Measurements from ENCODE around the gene PHLDB3. TPM values are rescaled to one million over a fixed set of nuclear protein-coding genes. Genes with fewer than 3 reads are reported as not detected.
"Not testable (repeated sequence)": the region's sequence is repeated elsewhere in the genome, so short reads cannot be mapped to it uniquely, and the experiment has no call there.

Gene PHLDB3
- total RNA-seq, 4 donors from 2014 or later, result 1.5 to 9.6 (median 6.7) TPM

- Histone ChIP-seq H3K27ac (no peak overlapping the region), H3K27me3 (no peaks in the 10 kb centered on the region), H3K4me3 (no peak overlapping the region), H3K36me3 (no peaks in the 10 kb centered on the region), H3K4me1 (no peaks in the 10 kb centered on the region), H3K9me3 (no peaks in the 10 kb centered on the region)
- TF ChIP-seq, protein P1, sequence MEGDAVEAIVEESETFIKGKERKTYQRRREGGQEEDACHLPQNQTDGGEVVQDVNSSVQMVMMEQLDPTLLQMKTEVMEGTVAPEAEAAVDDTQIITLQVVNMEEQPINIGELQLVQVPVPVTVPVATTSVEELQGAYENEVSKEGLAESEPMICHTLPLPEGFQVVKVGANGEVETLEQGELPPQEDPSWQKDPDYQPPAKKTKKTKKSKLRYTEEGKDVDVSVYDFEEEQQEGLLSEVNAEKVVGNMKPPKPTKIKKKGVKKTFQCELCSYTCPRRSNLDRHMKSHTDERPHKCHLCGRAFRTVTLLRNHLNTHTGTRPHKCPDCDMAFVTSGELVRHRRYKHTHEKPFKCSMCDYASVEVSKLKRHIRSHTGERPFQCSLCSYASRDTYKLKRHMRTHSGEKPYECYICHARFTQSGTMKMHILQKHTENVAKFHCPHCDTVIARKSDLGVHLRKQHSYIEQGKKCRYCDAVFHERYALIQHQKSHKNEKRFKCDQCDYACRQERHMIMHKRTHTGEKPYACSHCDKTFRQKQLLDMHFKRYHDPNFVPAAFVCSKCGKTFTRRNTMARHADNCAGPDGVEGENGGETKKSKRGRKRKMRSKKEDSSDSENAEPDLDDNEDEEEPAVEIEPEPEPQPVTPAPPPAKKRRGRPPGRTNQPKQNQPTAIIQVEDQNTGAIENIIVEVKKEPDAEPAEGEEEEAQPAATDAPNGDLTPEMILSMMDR (IDR thresholded peaks at IDR 0.05 in 4 of 5, conservative IDR thresholded peaks at IDR 0.05 in 1 of 5), result no peak
- no peak for TF ChIP-seq POLR2A (IDR thresholded peaks at IDR 0.05)
- DNase-seq (no peak), ATAC-seq (no peak)
- in situ Hi-C loops (cut with MboI; ENCODE audit: low sequenced_read_pairs in 4 of 4) (loop anchor here (5.0 to 25.0 kb wide), 2 partner anchors 78 to 218 kb away; partner anchors contain the start of gene PLAUR (in 1 of the 4)), intact Hi-C loops (cut with DNase I; ENCODE audit: low total_unique reads) (no loop called here)
Observed at GRCh38 chr19:43444531-43445287, 59.8 kb downstream of the PHLDB3 start.

DNA sequence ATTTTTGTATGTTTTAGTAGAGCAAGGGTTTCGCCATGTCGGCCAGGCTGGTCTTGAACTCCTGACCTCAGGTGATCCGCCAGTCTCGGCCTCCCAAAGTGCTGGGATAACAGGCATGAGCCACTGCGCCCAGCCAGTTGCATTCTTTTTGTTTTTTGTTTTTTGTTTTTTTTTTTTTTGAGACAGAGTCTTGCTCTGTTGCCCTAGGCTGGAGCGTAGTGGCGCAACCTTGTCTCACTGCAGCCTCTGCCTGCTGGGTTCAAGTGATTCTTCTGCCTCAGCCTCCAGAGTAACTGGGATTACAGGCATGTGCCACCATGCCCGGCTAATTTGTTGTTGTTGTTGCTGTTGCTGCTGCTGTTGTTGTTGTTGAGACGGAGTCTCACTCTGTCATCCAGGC, 60.5 kb downstream of the PHLDB3 start:
- H3K4me3 ChIP-seq; H3K27ac ChIP-seq; intact Hi-C loops (cut with DNase I; ENCODE audit: low total_unique reads); ATAC-seq; H3K27me3 ChIP-seq; H3K9me3 ChIP-seq; H3K36me3 ChIP-seq; DNase-seq; H3K4me1 ChIP-seq: not testable (repeated sequence)
- in situ Hi-C loops (cut with MboI; ENCODE audit: low sequenced_read_pairs in 4 of 4), result loop anchor here in 1 of 4 donors (25.0 kb wide), 1 partner anchor 218 kb away; the partner anchor contains the start of gene PLAUR

- TF ChIP-seq, protein P1 (IDR thresholded peaks at IDR 0.05 in 4 of 5, conservative IDR thresholded peaks at IDR 0.05 in 1 of 5), result no peak
- TF ChIP-seq POLR2A (IDR thresholded peaks at IDR 0.05), result no peak
- H3K4me3 ChIP-seq, result no peak overlapping the region
- H3K9me3 ChIP-seq, result no peaks in the 10 kb centered on the region
- ATAC-seq (no peak), DNase-seq (no peak)
- in situ Hi-C loops (cut with MboI; ENCODE audit: low sequenced_read_pairs in 4 of 4), result loop anchor here in 1 of 4 donors (25.0 kb wide), 1 partner anchor 221 kb away; the partner anchor contains the start of gene PLAUR
- H3K27ac ChIP-seq, result no peak overlapping the region
- no peaks in the 10 kb centered on the region for H3K36me3 ChIP-seq
- intact Hi-C loops (cut with DNase I; ENCODE audit: low total_unique reads), result no loop called here
- peaks cover 0 to 5% of the 10 kb centered on the region in 2 donors for H3K4me1 ChIP-seq
- peaks cover 0 to 5% (median 3%) of the 10 kb centered on the region in 3 donors for H3K27me3 ChIP-seq
Observed at GRCh38 chr19:43441716-43442115, 62.8 kb downstream of the PHLDB3 start.

GRCh38 chr19:43439709-43440063, 64.9 kb downstream of the PHLDB3 start:
- in situ Hi-C loops (cut with MboI; ENCODE audit: low sequenced_read_pairs in 4 of 4) (loop anchor here in 1 of 4 donors (25.0 kb wide), 1 partner anchor 223 kb away; the partner anchor contains the start of gene PLAUR), intact Hi-C loops (cut with DNase I; ENCODE audit: low total_unique reads) (no loop called here)
- Histone ChIP-seq H3K4me1 (peaks cover 0 to 5% of the 10 kb centered on the region in 2 donors), H3K36me3 (no peaks in the 10 kb centered on the region), H3K4me3 (no peak overlapping the region), H3K27me3 (peaks cover 0 to 5% (median 3%) of the 10 kb centered on the region in 3 donors), H3K9me3 (no peaks in the 10 kb centered on the region), H3K27ac (no peak overlapping the region)
- ATAC-seq, result no peak
- no peak for TF ChIP-seq POLR2A (IDR thresholded peaks at IDR 0.05)
- TF ChIP-seq, protein P1 (IDR thresholded peaks at IDR 0.05 in 4 of 5, conservative IDR thresholded peaks at IDR 0.05 in 1 of 5), result no peak
- no peak for DNase-seq

- DNase-seq, result no peak
- no peak overlapping the region for H3K4me3 ChIP-seq
- H3K27me3 ChIP-seq, result peaks cover 0 to 5% (median 3%) of the 10 kb centered on the region in 3 donors
- H3K27ac ChIP-seq, result no peak overlapping the region
- in situ Hi-C loops (cut with MboI; ENCODE audit: low sequenced_read_pairs in 4 of 4) (loop anchor here in 1 of 4 donors (25.0 kb wide), 1 partner anchor 223 kb away; the partner anchor contains the start of gene PLAUR), intact Hi-C loops (cut with DNase I; ENCODE audit: low total_unique reads) (no loop called here)
- no peaks in the 10 kb centered on the region for H3K9me3 ChIP-seq
- no peak for ATAC-seq
- TF ChIP-seq, protein P1 (IDR thresholded peaks at IDR 0.05 in 4 of 5, conservative IDR thresholded peaks at IDR 0.05 in 1 of 5), result no peak
- TF ChIP-seq POLR2A (IDR thresholded peaks at IDR 0.05), result no peak
- H3K4me1 ChIP-seq, result peaks cover 0 to 5% of the 10 kb centered on the region in 2 donors
- no peaks in the 10 kb centered on the region for H3K36me3 ChIP-seq
Observed at GRCh38 chr19:43439032-43439708, 65.4 kb downstream of the PHLDB3 start.

Measured in gastrocnemius medialis (tissue), 4 donors.